NOMO-1 treated with dmso at 0.1 percent for 144 hours (cell line): ENCODE data around the gene SLC25A1.

Experiments used
- DNase-seq: peaks from one replicate; lab custom pipeline; 2025; ENCODE audit not compliant: unreplicated experiment; lab: John Stamatoyannopoulos, UW

SLC25A1 gene

GRCh38 chr22:19178657-19179496, at the start of gene SLC25A1:
SLC25A1 (minus strand) TSS chr22:19178736; CDS start chr22:19178673, 63 bp downstream.
- peak; percentile 67 for DNase-seq

GRCh38 chr22:19228179-19228578, 49.6 kb upstream of the SLC25A1 start:
- DNase-seq = no peak

GRCh38 chr22:19226428-19226827, 47.9 kb upstream of the SLC25A1 start:
- no peak for DNase-seq

GRCh38 chr22:19225560-19225959, 47.0 kb upstream of the SLC25A1 start:
- DNase-seq = no peak

GRCh38 chr22:19224985-19225384, 46.4 kb upstream of the SLC25A1 start:
- DNase-seq = no peak

- no peak for DNase-seq
These were observed 46.0 kb upstream of the SLC25A1 start for GRCh38 chr22:19224557-19224956.

GRCh38 chr22:19223617-19224016, 45.1 kb upstream of the SLC25A1 start:
- no peak for DNase-seq

- no peak for DNase-seq
These were observed 44.6 kb upstream of the SLC25A1 start for GRCh38 chr22:19223110-19223509.

- no peak for DNase-seq
These were observed 43.9 kb upstream of the SLC25A1 start for GRCh38 chr22:19222242-19223005.

- no peak for DNase-seq
These were observed 42.3 kb upstream of the SLC25A1 start for GRCh38 chr22:19220867-19221266.

- DNase-seq = no peak
These were observed 40.2 kb upstream of the SLC25A1 start for GRCh38 chr22:19218541-19219233.

GRCh38 chr22:19216579-19216978, 38.0 kb upstream of the SLC25A1 start:
- DNase-seq = no peak

GRCh38 chr22:19215360-19215759, 36.8 kb upstream of the SLC25A1 start:
- no peak for DNase-seq

GRCh38 chr22:19214078-19214473, 35.5 kb upstream of the SLC25A1 start:
- DNase-seq = no peak

GRCh38 chr22:19213442-19214077, 35.0 kb upstream of the SLC25A1 start:
- DNase-seq = no peak

- DNase-seq = no peak
These were observed 34.5 kb upstream of the SLC25A1 start for GRCh38 chr22:19213001-19213400.

GRCh38 chr22:19212302-19212870, 33.9 kb upstream of the SLC25A1 start:
- DNase-seq = no peak

GRCh38 chr22:19210188-19210587, 31.7 kb upstream of the SLC25A1 start:
- DNase-seq = no peak

GRCh38 chr22:19208287-19208847, 29.8 kb upstream of the SLC25A1 start:
- no peak for DNase-seq

GRCh38 chr22:19207884-19208283, 29.3 kb upstream of the SLC25A1 start:
- no peak for DNase-seq
